ENCODE measurements around the gene TEAD2. TPM values are rescaled to one million over a fixed set of nuclear protein-coding genes. Genes with fewer than 3 reads are reported as not detected.

The TEAD2 gene
- total RNA-seq, 4 donors from 2014 or later = 21.8 to 83.2 (median 48.5) TPM

GRCh38 chr19:49344505-49345423 lies 17.5 kb downstream of the TEAD2 start:
- DNase-seq = no peak
- TF ChIP-seq CTCF (IDR thresholded peaks at IDR 0.05) = no peak
- TF ChIP-seq POLR2A (IDR thresholded peaks at IDR 0.05) = no peak
- Histone ChIP-seq H3K4me1 (no peaks in the 10 kb centered on the region), H3K4me3 (no peak overlapping the region), H3K27me3 (no peaks in the 10 kb centered on the region), H3K36me3 (no peaks in the 10 kb centered on the region), H3K27ac (no peak overlapping the region), H3K9me3 (no peaks in the 10 kb centered on the region)
- intact Hi-C loops (cut with DNase I; ENCODE audit: low total_unique reads) = no loop called here

GRCh38 chr19:49343123-49343522 lies 19.1 kb downstream of the TEAD2 start:
- Histone ChIP-seq H3K27me3 (no peaks in the 10 kb centered on the region), H3K4me1 (peaks cover 0 to 4% of the 10 kb centered on the region in 2 donors), H3K9me3 (no peaks in the 10 kb centered on the region), H3K36me3 (no peaks in the 10 kb centered on the region), H3K27ac (no peak overlapping the region), H3K4me3 (no peak overlapping the region)
- DNase-seq = peak in 1 of 2 donors; percentile 9
- intact Hi-C loops (cut with DNase I; ENCODE audit: low total_unique reads) = no loop called here
- TF ChIP-seq CTCF (IDR thresholded peaks at IDR 0.05) (no peak), POLR2A (IDR thresholded peaks at IDR 0.05) (no peak)

GRCh38 chr19:49342291-49342721 lies 19.9 kb downstream of the TEAD2 start:
- TF ChIP-seq POLR2A (IDR thresholded peaks at IDR 0.05) = no peak
- no peak for TF ChIP-seq CTCF (IDR thresholded peaks at IDR 0.05)
- H3K4me3 ChIP-seq = no peak overlapping the region
- H3K27me3 ChIP-seq = no peaks in the 10 kb centered on the region
- intact Hi-C loops (cut with DNase I; ENCODE audit: low total_unique reads) = no loop called here
- no peaks in the 10 kb centered on the region for H3K36me3 ChIP-seq
- H3K27ac ChIP-seq = no peak overlapping the region
- H3K4me1 ChIP-seq = peaks cover 0 to 4% of the 10 kb centered on the region in 2 donors
- peak in 1 of 2 donors; percentile 10 for DNase-seq
- H3K9me3 ChIP-seq = no peaks in the 10 kb centered on the region

GRCh38 chr19:49340865-49341718 lies 21.1 kb downstream of the TEAD2 start:
- Histone ChIP-seq H3K9me3 (no peaks in the 10 kb centered on the region), H3K27ac (peak overlapping the region; percentile 70 to 85)

More at GRCh38 chr19:49340865-49341718, 21.1 kb downstream of the TEAD2 start:
- H3K4me3 ChIP-seq = no peak overlapping the region
- no peak for DNase-seq
- H3K27me3 ChIP-seq = no peaks in the 10 kb centered on the region
- no peaks in the 10 kb centered on the region for H3K36me3 ChIP-seq
- intact Hi-C loops (cut with DNase I; ENCODE audit: low total_unique reads) = no loop called here
- H3K4me1 ChIP-seq = peaks cover 0 to 4% of the 10 kb centered on the region in 2 donors
- TF ChIP-seq POLR2A (IDR thresholded peaks at IDR 0.05) (no peak), CTCF (IDR thresholded peaks at IDR 0.05) (no peak)
